WTC11 (cell line): ENCODE results near the gene SEC24B. TPM values are rescaled to one million over a fixed set of nuclear protein-coding genes. Genes with fewer than 3 reads are reported as not detected.

ENCODE experiments used
- ATAC-seq: fragments of 200-7000 bp; cut with Tn5 transposase; 2 replicates; pipeline ENCODE4 v1.10.0; 2021; ENCODE audit warnings: mild to moderate bottlenecking, moderate library complexity
- CTCF ChIA-PET: fragments of 300-600 bp; sonication (Branson Sonifier 250); formaldehyde crosslinking; loops from one replicate; lab custom pipeline; 2021; ENCODE audit warnings: antibody characterized with exemption; lab: Charles Lee
- POLR2A ChIA-PET: fragments of 350-600 bp; sonication (Branson Sonifier 250); formaldehyde crosslinking; loops from one replicate; lab custom pipeline; 2021; ENCODE audit warnings: antibody characterized with exemption; lab: Charles Lee
- DNase-seq: peaks from one replicate; pipeline ENCODE4 v3.0.0; 2021; ENCODE audit warnings: low spot score
- H3K27ac Mint-ChIP-seq: 2 replicates; pipeline ENCODE4 v1.8.0; 2021; ENCODE audit warnings: mixed read lengths
- H3K27me3 Mint-ChIP-seq: 2 replicates; pipeline ENCODE4 v1.8.0; 2021; ENCODE audit warnings: low read depth, mild to moderate bottlenecking, moderate library complexity, mixed read lengths
- H3K36me3 Mint-ChIP-seq: 2 replicates; pipeline ENCODE4 v1.8.0; 2021; ENCODE audit warnings: mixed read lengths
- H3K4me1 Mint-ChIP-seq: 2 replicates; pipeline ENCODE4 v1.8.0; 2022; ENCODE audit warnings: mixed read lengths
- H3K4me3 Mint-ChIP-seq: 2 replicates; pipeline ENCODE4 v1.8.0; 2021; ENCODE audit warnings: mild to moderate bottlenecking, moderate library complexity, mixed read lengths
- H3K9me3 Mint-ChIP-seq: 2 replicates; pipeline ENCODE4 v1.8.0; 2021; ENCODE audit warnings: mixed read lengths
- CREB1 ChIP-seq: sonication (generic); formaldehyde crosslinking; IDR thresholded peaks from 2 replicates; pipeline ENCODE4 v1.8.0; 2023; ENCODE audit warnings: mild to moderate bottlenecking, missing genetic modification reagents
- CREM ChIP-seq: sonication (generic); formaldehyde crosslinking; IDR thresholded peaks from 2 replicates; pipeline ENCODE4 v1.8.1; 2022; ENCODE audit warnings: mild to moderate bottlenecking, missing genetic modification reagents, moderate library complexity
- FOXK1 ChIP-seq: sonication (generic); formaldehyde crosslinking; IDR thresholded peaks from 2 replicates; pipeline ENCODE4 v1.8.0; 2022; ENCODE audit warnings: mild to moderate bottlenecking, moderate library complexity, missing genetic modification reagents
- GRHL2 ChIP-seq: fragments of 250-450 bp; sonication (Bioruptor Pico); IDR thresholded peaks from 2 replicates; pipeline ENCODE4 v1.8.0; 2022; ENCODE audit warnings: mild to moderate bottlenecking, moderate library complexity; ENCODE audit not compliant: insufficient replicate concordance, severe bottlenecking
- GTF2I ChIP-seq: fragments of 250-450 bp; sonication (Bioruptor Pico); conservative IDR thresholded peaks from 2 replicates; pipeline ENCODE4 v1.4.0; 2021; ENCODE audit warnings: mild to moderate bottlenecking
- HMGA2 ChIP-seq: fragments of 250-450 bp; sonication (Bioruptor Pico); IDR thresholded peaks from 2 replicates; pipeline ENCODE4 v1.4.0; 2021; ENCODE audit warnings: mild to moderate bottlenecking, moderate library complexity
- NFATC4 ChIP-seq: fragments of 250-450 bp; sonication (Bioruptor Pico); IDR thresholded peaks from 2 replicates; pipeline ENCODE4 v1.9.0; 2021; ENCODE audit warnings: mild to moderate bottlenecking
- NFE2L1 ChIP-seq: sonication (generic); formaldehyde crosslinking; IDR thresholded peaks from 2 replicates; pipeline ENCODE4 v1.8.1; 2023; ENCODE audit warnings: missing genetic modification reagents
- NR1H2 ChIP-seq: sonication (generic); formaldehyde crosslinking; IDR thresholded peaks from 2 replicates; pipeline ENCODE4 v1.9.0; 2021; ENCODE audit warnings: mild to moderate bottlenecking, moderate library complexity, missing genetic modification reagents
- SMAD3 ChIP-seq: sonication (generic); formaldehyde crosslinking; IDR thresholded peaks from 2 replicates; pipeline ENCODE4 v1.8.0; 2022; ENCODE audit warnings: missing genetic modification reagents, mild to moderate bottlenecking, borderline replicate concordance
- SP1 ChIP-seq: sonication (generic); formaldehyde crosslinking; conservative IDR thresholded peaks from 2 replicates; pipeline ENCODE4 v1.8.1; 2022; ENCODE audit warnings: missing genetic modification reagents
- ZBTB21 ChIP-seq: sonication (generic); formaldehyde crosslinking; IDR thresholded peaks from 2 replicates; pipeline ENCODE4 v1.8.1; 2023; ENCODE audit warnings: mild to moderate bottlenecking, missing genetic modification reagents, borderline replicate concordance
- ZNF416 ChIP-seq: fragments of 250-450 bp; sonication (Bioruptor Pico); IDR thresholded peaks from 2 replicates; pipeline ENCODE4 v1.9.0; 2021; ENCODE audit warnings: mild to moderate bottlenecking, inconsistent platforms
- total RNA-seq: library from RNA; stranded (reverse); gene quantifications from 3 replicates; pipeline ENCODE4 v1.2.3, GENCODE V29; 2021
- TF ChIP-seq, protein P1 (sequence below): sonication (generic); formaldehyde crosslinking; IDR thresholded peaks from 2 replicates; pipeline ENCODE4 v1.8.1; 2022; ENCODE audit warnings: low read depth, missing genetic modification reagents, borderline replicate concordance
- TF ChIP-seq, protein P2 (sequence below): sonication (generic); formaldehyde crosslinking; IDR thresholded peaks from 2 replicates; pipeline ENCODE4 v1.8.1; 2022; ENCODE audit warnings: mild to moderate bottlenecking, moderate library complexity, missing genetic modification reagents
- TF ChIP-seq, protein P3 (sequence below): sonication (generic); formaldehyde crosslinking; IDR thresholded peaks from 2 replicates; pipeline ENCODE4 v1.8.1; 2023; ENCODE audit warnings: mild to moderate bottlenecking, moderate library complexity, missing genetic modification reagents
- TF ChIP-seq, protein P4 (sequence below): sonication (generic); formaldehyde crosslinking; IDR thresholded peaks from 2 replicates; pipeline ENCODE4 v1.8.0; 2023; ENCODE audit warnings: missing genetic modification reagents, mild to moderate bottlenecking, borderline replicate concordance
- TF ChIP-seq, protein P5 (sequence below): sonication (generic); formaldehyde crosslinking; IDR thresholded peaks from 2 replicates; pipeline ENCODE4 v1.8.1; 2023; ENCODE audit warnings: mild to moderate bottlenecking, missing genetic modification reagents
- TF ChIP-seq, protein P6 (sequence below): sonication (generic); formaldehyde crosslinking; IDR thresholded peaks from 2 replicates; pipeline ENCODE4 v1.8.1; 2023; ENCODE audit warnings: mild to moderate bottlenecking, missing genetic modification reagents, borderline replicate concordance

The SEC24B gene
- total RNA-seq, 1 experiment from 2014 or later = 24.0 TPM

DNA sequence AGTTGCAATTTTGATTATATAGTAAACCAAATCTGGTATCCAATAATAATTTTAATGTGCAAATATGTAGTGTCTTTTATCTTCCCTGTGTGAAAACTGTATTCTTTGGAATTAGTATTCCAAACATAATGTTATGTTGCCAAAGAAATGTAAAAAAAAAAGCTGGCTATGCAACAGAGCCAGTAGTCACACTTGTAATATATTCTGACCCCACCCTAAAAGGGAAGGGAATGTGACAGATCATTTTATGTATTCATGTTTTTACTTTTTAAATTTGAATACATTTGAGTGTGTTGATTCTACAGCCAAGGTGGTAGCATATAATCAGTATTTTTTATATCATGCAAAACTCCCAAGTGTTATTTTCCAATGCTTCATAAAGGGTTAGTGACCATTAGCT is 98.6 kb downstream of the SEC24B start (continued):
- no peak for TF ChIP-seq GRHL2
- TF ChIP-seq, protein P1, sequence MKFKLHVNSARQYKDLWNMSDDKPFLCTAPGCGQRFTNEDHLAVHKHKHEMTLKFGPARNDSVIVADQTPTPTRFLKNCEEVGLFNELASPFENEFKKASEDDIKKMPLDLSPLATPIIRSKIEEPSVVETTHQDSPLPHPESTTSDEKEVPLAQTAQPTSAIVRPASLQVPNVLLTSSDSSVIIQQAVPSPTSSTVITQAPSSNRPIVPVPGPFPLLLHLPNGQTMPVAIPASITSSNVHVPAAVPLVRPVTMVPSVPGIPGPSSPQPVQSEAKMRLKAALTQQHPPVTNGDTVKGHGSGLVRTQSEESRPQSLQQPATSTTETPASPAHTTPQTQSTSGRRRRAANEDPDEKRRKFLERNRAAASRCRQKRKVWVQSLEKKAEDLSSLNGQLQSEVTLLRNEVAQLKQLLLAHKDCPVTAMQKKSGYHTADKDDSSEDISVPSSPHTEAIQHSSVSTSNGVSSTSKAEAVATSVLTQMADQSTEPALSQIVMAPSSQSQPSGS (CRISPR knock-in tag) = no peak
- TF ChIP-seq, protein P2, sequence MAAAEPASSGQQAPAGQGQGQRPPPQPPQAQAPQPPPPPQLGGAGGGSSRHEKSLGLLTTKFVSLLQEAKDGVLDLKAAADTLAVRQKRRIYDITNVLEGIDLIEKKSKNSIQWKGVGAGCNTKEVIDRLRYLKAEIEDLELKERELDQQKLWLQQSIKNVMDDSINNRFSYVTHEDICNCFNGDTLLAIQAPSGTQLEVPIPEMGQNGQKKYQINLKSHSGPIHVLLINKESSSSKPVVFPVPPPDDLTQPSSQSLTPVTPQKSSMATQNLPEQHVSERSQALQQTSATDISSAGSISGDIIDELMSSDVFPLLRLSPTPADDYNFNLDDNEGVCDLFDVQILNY (CRISPR knock-in tag) = no peak

DNA sequence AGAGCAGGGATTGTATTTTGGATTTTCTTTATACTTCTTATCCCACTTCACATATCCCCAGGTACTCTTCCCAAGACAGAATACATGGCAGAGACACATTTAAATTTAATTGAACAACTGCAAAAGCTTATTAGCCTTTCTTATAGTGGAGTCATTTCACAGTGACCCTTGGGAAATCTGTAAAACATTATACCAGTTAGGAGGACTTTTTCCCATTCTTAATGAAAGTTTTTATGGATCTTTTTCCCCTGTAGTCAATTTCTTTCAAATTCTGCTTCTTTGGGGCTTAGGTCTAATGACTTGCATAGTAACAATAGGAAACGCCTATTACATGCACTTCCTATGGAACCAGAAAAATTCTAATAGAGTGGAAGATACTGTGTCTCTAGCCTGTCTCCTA is 111.8 kb downstream of the SEC24B start:
- Mint-ChIP-seq H3K4me3 (no peak overlapping the region), H3K27me3 (no peaks in the 10 kb centered on the region), H3K36me3 (peaks cover under 1% of the 10 kb centered on the region; the same call in 1 of the 2 replicates), H3K27ac (no peak overlapping the region), H3K4me1 (no peaks in the 10 kb centered on the region), H3K9me3 (no peaks in the 10 kb centered on the region)
- CTCF ChIA-PET = no interaction called here
- ATAC-seq = no peak
- POLR2A ChIA-PET = no interaction called here
- TF ChIP-seq NFE2L1 (CRISPR knock-in tag) (no peak), CREB1 (no peak), HMGA2 (no peak), ZNF416 (CRISPR knock-in tag) (no peak), FOXK1 (CRISPR knock-in tag) (no peak)
- TF ChIP-seq, all 79 proteins: peak for 0
- no peak for DNase-seq

DNA sequence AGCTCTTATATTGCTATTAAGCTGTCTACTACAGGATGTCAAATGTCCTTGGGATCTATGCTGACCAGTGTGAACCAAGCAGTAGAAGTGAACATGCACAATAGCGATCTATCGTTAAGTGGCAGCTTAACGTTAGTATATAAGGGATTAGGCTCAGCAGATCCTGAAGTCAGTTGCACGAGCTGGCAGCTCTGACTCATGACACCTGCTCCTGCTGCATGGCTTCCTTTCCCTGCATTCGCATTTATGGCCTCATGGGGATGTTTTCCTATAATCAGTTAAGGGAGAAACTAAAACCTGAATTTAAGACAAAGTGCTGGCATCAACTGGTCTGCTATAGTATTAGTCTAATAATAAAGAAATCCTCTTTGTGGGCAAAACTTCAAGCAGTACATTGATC is 113.8 kb downstream of the SEC24B start:
- ChIA-PET CTCF (no interaction called here), POLR2A (no interaction called here)
- no peak overlapping the region for H3K27ac Mint-ChIP-seq
- DNase-seq (no peak), ATAC-seq (no peak)
- H3K4me3 Mint-ChIP-seq = no peak overlapping the region
- H3K9me3 Mint-ChIP-seq = no peaks in the 10 kb centered on the region
- H3K4me1 Mint-ChIP-seq = no peaks in the 10 kb centered on the region
- no peaks in the 10 kb centered on the region for H3K36me3 Mint-ChIP-seq
- TF ChIP-seq, protein P3, sequence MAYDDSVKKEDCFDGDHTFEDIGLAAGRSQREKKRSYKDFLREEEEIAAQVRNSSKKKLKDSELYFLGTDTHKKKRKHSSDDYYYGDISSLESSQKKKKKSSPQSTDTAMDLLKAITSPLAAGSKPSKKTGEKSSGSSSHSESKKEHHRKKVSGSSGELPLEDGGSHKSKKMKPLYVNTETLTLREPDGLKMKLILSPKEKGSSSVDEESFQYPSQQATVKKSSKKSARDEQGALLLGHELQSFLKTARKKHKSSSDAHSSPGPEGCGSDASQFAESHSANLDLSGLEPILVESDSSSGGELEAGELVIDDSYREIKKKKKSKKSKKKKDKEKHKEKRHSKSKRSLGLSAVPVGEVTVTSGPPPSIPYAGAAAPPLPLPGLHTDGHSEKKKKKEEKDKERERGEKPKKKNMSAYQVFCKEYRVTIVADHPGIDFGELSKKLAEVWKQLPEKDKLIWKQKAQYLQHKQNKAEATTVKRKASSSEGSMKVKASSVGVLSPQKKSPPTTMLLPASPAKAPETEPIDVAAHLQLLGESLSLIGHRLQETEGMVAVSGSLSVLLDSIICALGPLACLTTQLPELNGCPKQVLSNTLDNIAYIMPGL (CRISPR knock-in tag) = no peak
- TF ChIP-seq CREM (CRISPR knock-in tag) = no peak
- H3K27me3 Mint-ChIP-seq = no peaks in the 10 kb centered on the region

DNA sequence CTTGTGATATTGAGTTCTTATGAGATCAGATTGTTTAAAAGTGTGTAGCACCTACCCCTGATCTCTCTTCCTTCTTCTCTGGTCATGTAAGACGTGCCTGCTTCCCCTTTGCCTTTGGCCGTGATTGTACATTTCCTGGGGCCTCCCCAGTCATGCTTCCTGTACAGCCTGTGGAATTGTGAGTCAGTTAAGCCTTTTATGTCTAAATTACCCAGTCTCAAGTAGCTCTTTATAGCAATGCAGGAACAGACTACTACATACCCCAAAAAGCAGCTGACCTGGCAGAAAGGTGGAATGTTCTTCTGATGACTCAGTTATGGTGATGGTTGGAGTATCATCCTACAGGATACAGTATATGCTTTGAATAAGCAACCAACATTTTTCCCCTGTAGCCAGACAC is 115.0 kb downstream of the SEC24B start:
- no peak overlapping the region for H3K4me3 Mint-ChIP-seq
- peaks cover 7% of the 10 kb centered on the region for H3K4me1 Mint-ChIP-seq
- H3K36me3 Mint-ChIP-seq = no peaks in the 10 kb centered on the region
- H3K9me3 Mint-ChIP-seq = no peaks in the 10 kb centered on the region
- no peaks in the 10 kb centered on the region for H3K27me3 Mint-ChIP-seq
- no peak for ATAC-seq
- ChIA-PET CTCF (no interaction called here), POLR2A (no interaction called here)
- no peak for DNase-seq
- H3K27ac Mint-ChIP-seq = no peak overlapping the region
- TF ChIP-seq, protein P4, sequence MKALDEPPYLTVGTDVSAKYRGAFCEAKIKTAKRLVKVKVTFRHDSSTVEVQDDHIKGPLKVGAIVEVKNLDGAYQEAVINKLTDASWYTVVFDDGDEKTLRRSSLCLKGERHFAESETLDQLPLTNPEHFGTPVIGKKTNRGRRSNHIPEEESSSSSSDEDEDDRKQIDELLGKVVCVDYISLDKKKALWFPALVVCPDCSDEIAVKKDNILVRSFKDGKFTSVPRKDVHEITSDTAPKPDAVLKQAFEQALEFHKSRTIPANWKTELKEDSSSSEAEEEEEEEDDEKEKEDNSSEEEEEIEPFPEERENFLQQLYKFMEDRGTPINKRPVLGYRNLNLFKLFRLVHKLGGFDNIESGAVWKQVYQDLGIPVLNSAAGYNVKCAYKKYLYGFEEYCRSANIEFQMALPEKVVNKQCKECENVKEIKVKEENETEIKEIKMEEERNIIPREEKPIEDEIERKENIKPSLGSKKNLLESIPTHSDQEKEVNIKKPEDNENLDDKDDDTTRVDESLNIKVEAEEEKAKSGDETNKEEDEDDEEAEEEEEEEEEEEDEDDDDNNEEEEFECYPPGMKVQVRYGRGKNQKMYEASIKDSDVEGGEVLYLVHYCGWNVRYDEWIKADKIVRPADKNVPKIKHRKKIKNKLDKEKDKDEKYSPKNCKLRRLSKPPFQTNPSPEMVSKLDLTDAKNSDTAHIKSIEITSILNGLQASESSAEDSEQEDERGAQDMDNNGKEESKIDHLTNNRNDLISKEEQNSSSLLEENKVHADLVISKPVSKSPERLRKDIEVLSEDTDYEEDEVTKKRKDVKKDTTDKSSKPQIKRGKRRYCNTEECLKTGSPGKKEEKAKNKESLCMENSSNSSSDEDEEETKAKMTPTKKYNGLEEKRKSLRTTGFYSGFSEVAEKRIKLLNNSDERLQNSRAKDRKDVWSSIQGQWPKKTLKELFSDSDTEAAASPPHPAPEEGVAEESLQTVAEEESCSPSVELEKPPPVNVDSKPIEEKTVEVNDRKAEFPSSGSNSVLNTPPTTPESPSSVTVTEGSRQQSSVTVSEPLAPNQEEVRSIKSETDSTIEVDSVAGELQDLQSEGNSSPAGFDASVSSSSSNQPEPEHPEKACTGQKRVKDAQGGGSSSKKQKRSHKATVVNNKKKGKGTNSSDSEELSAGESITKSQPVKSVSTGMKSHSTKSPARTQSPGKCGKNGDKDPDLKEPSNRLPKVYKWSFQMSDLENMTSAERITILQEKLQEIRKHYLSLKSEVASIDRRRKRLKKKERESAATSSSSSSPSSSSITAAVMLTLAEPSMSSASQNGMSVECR (CRISPR knock-in tag) = no peak
- TF ChIP-seq NFATC4 (CRISPR knock-in tag) = no peak
- TF ChIP-seq, protein P5, sequence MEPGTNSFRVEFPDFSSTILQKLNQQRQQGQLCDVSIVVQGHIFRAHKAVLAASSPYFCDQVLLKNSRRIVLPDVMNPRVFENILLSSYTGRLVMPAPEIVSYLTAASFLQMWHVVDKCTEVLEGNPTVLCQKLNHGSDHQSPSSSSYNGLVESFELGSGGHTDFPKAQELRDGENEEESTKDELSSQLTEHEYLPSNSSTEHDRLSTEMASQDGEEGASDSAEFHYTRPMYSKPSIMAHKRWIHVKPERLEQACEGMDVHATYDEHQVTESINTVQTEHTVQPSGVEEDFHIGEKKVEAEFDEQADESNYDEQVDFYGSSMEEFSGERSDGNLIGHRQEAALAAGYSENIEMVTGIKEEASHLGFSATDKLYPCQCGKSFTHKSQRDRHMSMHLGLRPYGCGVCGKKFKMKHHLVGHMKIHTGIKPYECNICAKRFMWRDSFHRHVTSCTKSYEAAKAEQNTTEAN (CRISPR knock-in tag) = no peak
- TF ChIP-seq SP1 (CRISPR knock-in tag) = no peak
- TF ChIP-seq, protein P6, sequence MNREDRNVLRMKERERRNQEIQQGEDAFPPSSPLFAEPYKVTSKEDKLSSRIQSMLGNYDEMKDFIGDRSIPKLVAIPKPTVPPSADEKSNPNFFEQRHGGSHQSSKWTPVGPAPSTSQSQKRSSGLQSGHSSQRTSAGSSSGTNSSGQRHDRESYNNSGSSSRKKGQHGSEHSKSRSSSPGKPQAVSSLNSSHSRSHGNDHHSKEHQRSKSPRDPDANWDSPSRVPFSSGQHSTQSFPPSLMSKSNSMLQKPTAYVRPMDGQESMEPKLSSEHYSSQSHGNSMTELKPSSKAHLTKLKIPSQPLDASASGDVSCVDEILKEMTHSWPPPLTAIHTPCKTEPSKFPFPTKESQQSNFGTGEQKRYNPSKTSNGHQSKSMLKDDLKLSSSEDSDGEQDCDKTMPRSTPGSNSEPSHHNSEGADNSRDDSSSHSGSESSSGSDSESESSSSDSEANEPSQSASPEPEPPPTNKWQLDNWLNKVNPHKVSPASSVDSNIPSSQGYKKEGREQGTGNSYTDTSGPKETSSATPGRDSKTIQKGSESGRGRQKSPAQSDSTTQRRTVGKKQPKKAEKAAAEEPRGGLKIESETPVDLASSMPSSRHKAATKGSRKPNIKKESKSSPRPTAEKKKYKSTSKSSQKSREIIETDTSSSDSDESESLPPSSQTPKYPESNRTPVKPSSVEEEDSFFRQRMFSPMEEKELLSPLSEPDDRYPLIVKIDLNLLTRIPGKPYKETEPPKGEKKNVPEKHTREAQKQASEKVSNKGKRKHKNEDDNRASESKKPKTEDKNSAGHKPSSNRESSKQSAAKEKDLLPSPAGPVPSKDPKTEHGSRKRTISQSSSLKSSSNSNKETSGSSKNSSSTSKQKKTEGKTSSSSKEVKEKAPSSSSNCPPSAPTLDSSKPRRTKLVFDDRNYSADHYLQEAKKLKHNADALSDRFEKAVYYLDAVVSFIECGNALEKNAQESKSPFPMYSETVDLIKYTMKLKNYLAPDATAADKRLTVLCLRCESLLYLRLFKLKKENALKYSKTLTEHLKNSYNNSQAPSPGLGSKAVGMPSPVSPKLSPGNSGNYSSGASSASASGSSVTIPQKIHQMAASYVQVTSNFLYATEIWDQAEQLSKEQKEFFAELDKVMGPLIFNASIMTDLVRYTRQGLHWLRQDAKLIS = no peak
- no peak for TF ChIP-seq NR1H2 (CRISPR knock-in tag)
- TF ChIP-seq SMAD3 (CRISPR knock-in tag) = no peak
- no peak for TF ChIP-seq ZBTB21 (CRISPR knock-in tag)
- TF ChIP-seq GTF2I (CRISPR knock-in tag) = no peak
